HepG2 (cell line): ENCODE data around the gene TMEM14C. TPM values are rescaled to one million over a fixed set of nuclear protein-coding genes. Genes with fewer than 3 reads are reported as not detected.
A peak's percentile ranks its signal among the peaks of the same experiment; 100 is the strongest.

Source experiments
- DRAP1 ChIP-seq: IDR thresholded peaks from 2 replicates; pipeline ENCODE4 v1.6.1; 2016; ENCODE audit warnings: missing genetic modification reagents, missing compliant biosample characterization
- HDAC1 ChIP-seq: sonication (generic); formaldehyde crosslinking; IDR thresholded peaks from 2 replicates; pipeline ENCODE4 v1.5.1; 2020; ENCODE audit warnings: mild to moderate bottlenecking, missing genetic modification reagents
- KLF12 ChIP-seq: sonication (generic); formaldehyde crosslinking; IDR thresholded peaks from 2 replicates; pipeline ENCODE4 v1.4.0; 2020; ENCODE audit warnings: missing genetic modification reagents, borderline replicate concordance
- NR2C2 ChIP-seq: sonication (generic); formaldehyde crosslinking; IDR thresholded peaks from 2 replicates; pipeline ENCODE4 v1.4.0; 2020; ENCODE audit warnings: missing genetic modification reagents, mild to moderate bottlenecking, moderate library complexity, borderline replicate concordance
- PCBP2 ChIP-seq: fragments of 200-400 bp; formaldehyde crosslinking; optimal IDR thresholded peaks from 2 replicates; pipeline ENCODE3; 2018; ENCODE audit warnings: low read length, low read depth; ENCODE audit not compliant: poor library complexity, severe bottlenecking
- POGZ ChIP-seq: sonication (generic); formaldehyde crosslinking; IDR thresholded peaks from 2 replicates; pipeline ENCODE4 v1.4.0; 2020; ENCODE audit warnings: mild to moderate bottlenecking, missing genetic modification reagents
- REST ChIP-seq, 2 experiments: IDR thresholded peaks; 2 replicates each; pipeline ENCODE4 v1.6.1; 2011 to 2012; ENCODE audit warnings: low read length in 2 of 2, borderline replicate concordance in 1 of 2, low read depth in 1 of 2, mild to moderate bottlenecking in 1 of 2, moderate library complexity in 1 of 2
- SKI ChIP-seq: fragments of 450-650 bp; IDR thresholded peaks from one replicate; pipeline ENCODE4 v1.6.1; 2018; ENCODE audit warnings: mild to moderate bottlenecking; ENCODE audit not compliant: partially characterized antibody
- SMAD3 ChIP-seq: sonication (generic); formaldehyde crosslinking; IDR thresholded peaks from 2 replicates; pipeline ENCODE4 v1.4.0; 2020; ENCODE audit warnings: missing genetic modification reagents
- SP1 ChIP-seq, 2 experiments: fragments of 450-650 bp in 1 of 2; sonication (generic) in 1 of 2; formaldehyde crosslinking in 1 of 2; IDR thresholded peaks; 2 replicates each; pipeline versions ENCODE4 v1.4.0 to v1.6.1; 2016 to 2020; ENCODE audit warnings: missing genetic modification reagents in 1 of 2
- SPEN ChIP-seq: sonication (generic); formaldehyde crosslinking; IDR thresholded peaks from 2 replicates; pipeline ENCODE4 v1.5.1; 2020; ENCODE audit warnings: low read depth, mild to moderate bottlenecking, missing genetic modification reagents
- TEAD2 ChIP-seq: sonication (generic); formaldehyde crosslinking; IDR thresholded peaks from 2 replicates; pipeline ENCODE4 v1.9.0; 2021; ENCODE audit warnings: missing genetic modification reagents
- U2AF1 ChIP-seq: fragments of 200-400 bp; formaldehyde crosslinking; optimal IDR thresholded peaks from 2 replicates; pipeline ENCODE3; 2017; ENCODE audit warnings: mild to moderate bottlenecking, low read depth, low read length
- ZBTB1 ChIP-seq: sonication (generic); formaldehyde crosslinking; IDR thresholded peaks from 2 replicates; pipeline ENCODE4 v1.4.0; 2020; ENCODE audit warnings: missing genetic modification reagents, borderline replicate concordance
- ZBTB4 ChIP-seq: sonication (generic); formaldehyde crosslinking; IDR thresholded peaks from 2 replicates; pipeline ENCODE4 v1.4.0; 2020; ENCODE audit warnings: missing genetic modification reagents, mild to moderate bottlenecking, borderline replicate concordance
- ZNF224 ChIP-seq: sonication (generic); formaldehyde crosslinking; IDR thresholded peaks from 2 replicates; pipeline ENCODE4 v1.5.0; 2020; ENCODE audit warnings: mild to moderate bottlenecking, missing genetic modification reagents
- ZNF282 ChIP-seq: fragments of 450-650 bp; IDR thresholded peaks from 2 replicates; pipeline ENCODE4 v1.6.1; 2018; ENCODE audit not compliant: partially characterized antibody
- ZNF329 ChIP-seq: sonication (generic); formaldehyde crosslinking; IDR thresholded peaks from 2 replicates; pipeline ENCODE4 v1.9.0; 2021; ENCODE audit warnings: low read depth, mild to moderate bottlenecking, missing genetic modification reagents
- ZNF652 ChIP-seq: IDR thresholded peaks from 2 replicates; pipeline ENCODE4 v1.6.1; 2016; ENCODE audit warnings: low read depth, borderline replicate concordance
- ZNF83 ChIP-seq: sonication (generic); formaldehyde crosslinking; IDR thresholded peaks from 2 replicates; pipeline ENCODE4 v1.4.0; 2020; ENCODE audit warnings: missing genetic modification reagents, mild to moderate bottlenecking, borderline replicate concordance
- ZNF878 ChIP-seq: sonication (generic); formaldehyde crosslinking; IDR thresholded peaks from 2 replicates; pipeline ENCODE4 v1.8.1; 2023; ENCODE audit warnings: mild to moderate bottlenecking, missing genetic modification reagents, moderate library complexity
- polyA plus RNA-seq, 8 experiments: library from polyadenylated mRNA; depleted of rRNA in 3 of 8; stranded (reverse) in 7 of 8; unstranded in 1 of 8; fragments of >200 nt; fragmentation: Illumina TruSeq in 4 of 8; extraction: Trizol in 4 of 8; gene quantifications; 2 replicates each; pipeline versions ENCODE4 v1.2.1 to v1.2.3, GENCODE V29; 2011 to 2016; ENCODE audit warnings: low read depth in 4 of 8, missing spikeins in 1 of 8, mixed read lengths in 1 of 8; ENCODE audit not compliant: insufficient read depth in 1 of 8
- total RNA-seq, 5 experiments: library from RNA; depleted of rRNA; stranded (reverse); fragments of >200 nt; fragmentation: Illumina TruSeq; extraction: Trizol; gene quantifications; 2 replicates each; pipeline ENCODE4 v1.2.3, GENCODE V29; 2016; ENCODE audit warnings: low read depth in 1 of 5

Gene TMEM14C
- total and polyA plus RNA-seq, 2 of the 13 experiments (the other 11 are each of a cell fraction or from before 2014, with no cell fraction given) = 184 TPM

GRCh38 chr6:10722820-10723566, at the start of gene TMEM14C (continued):
- peak in 1 of 2 experiments; percentile 62; a peak in 1 of 4 replicates for TF ChIP-seq REST (IDR thresholded peaks at IDR 0.05; ENCODE audit: borderline replicate concordance in 1 of 2, low read depth in 1 of 2, low read length in 2 of 2)
- 0 out of 2 replicates have a peak, but pooled peaks have one; percentile 28 for TF ChIP-seq ZNF224 (CRISPR knock-in tag)
- TF ChIP-seq ZNF83 = 0 out of 2 replicates have a peak, but pooled peaks have one; percentile 64
- TF ChIP-seq KLF12 (CRISPR knock-in tag) = peak; percentile 79; the same call in 1 of the 2 replicates
- peak; percentile 46 for TF ChIP-seq U2AF1
- TF ChIP-seq SKI = peak; percentile 53
- peak; percentile 54 for TF ChIP-seq ZNF329 (CRISPR knock-in tag)
- TF ChIP-seq TEAD2 (CRISPR knock-in tag) = peak; percentile 48; the same call in 1 of the 2 replicates
- peak; percentile 92 for TF ChIP-seq HDAC1 (CRISPR knock-in tag)
- TF ChIP-seq ZNF652 (CRISPR knock-in tag) = peak; percentile 57; the same call in 1 of the 2 replicates
- no peak for TF ChIP-seq ZBTB1
- no peak for TF ChIP-seq SP1 (IDR thresholded peaks at IDR 0.05)
- peak; percentile 68 for TF ChIP-seq SP1 (CRISPR knock-in tag; IDR thresholded peaks at IDR 0.05)
- TF ChIP-seq ZBTB4 (CRISPR knock-in tag) = peak; percentile 72; the same call in 1 of the 2 replicates
- peak; percentile 74 for TF ChIP-seq SMAD3
- no peak for TF ChIP-seq ZNF282
- TF ChIP-seq NR2C2 (CRISPR knock-in tag) = peak; percentile 78
- peak; percentile 97 for TF ChIP-seq ZNF878
- TF ChIP-seq POGZ (CRISPR knock-in tag) = peak; percentile 91
- peak; percentile 93 for TF ChIP-seq DRAP1 (CRISPR knock-in tag)
- no peak for TF ChIP-seq PCBP2
- peak; percentile 96 for TF ChIP-seq SPEN (CRISPR knock-in tag)
